Astrocyte of the spinal cord (primary cell): ENCODE results near the gene HHATL.

ENCODE experiments used
- DNase-seq: peaks from one replicate; pipeline ENCODE4 v3.0.0; 2011; ENCODE audit warnings: low read depth, low spot score
- H3K4me3 ChIP-seq: 2 replicates; pipeline ENCODE4 v1.5.1; 2011; ENCODE audit warnings: low read depth, mild to moderate bottlenecking, low read length, moderate library complexity
- CTCF ChIP-seq: IDR thresholded peaks from 2 replicates; pipeline ENCODE4 v1.5.1; 2012; ENCODE audit warnings: low read depth, mild to moderate bottlenecking, low read length, inconsistent platforms
- in situ Hi-C: cut with HindIII; loops from 2 replicates; pipeline ENCODE4 v1.10.0; 2017; ENCODE audit warnings: low sequenced_read_pairs

HHATL gene

GRCh38 chr3:42668793-42669217 is 33.8 kb downstream of the HHATL start:
- in situ Hi-C loops = no loop called here
- TF ChIP-seq CTCF = no peak
- no peak for DNase-seq
- no peak overlapping the region for H3K4me3 ChIP-seq

- TF ChIP-seq CTCF = no peak
- H3K4me3 ChIP-seq = no peak overlapping the region
Observed at GRCh38 chr3:42668413-42668760, 34.2 kb downstream of the HHATL start.

GRCh38 chr3:42667523-42668412 is 34.8 kb downstream of the HHATL start:
- DNase-seq = no peak
- H3K4me3 ChIP-seq = no peak overlapping the region
- in situ Hi-C loops = no loop called here
- no peak for TF ChIP-seq CTCF

More at GRCh38 chr3:42668413-42668760, 34.2 kb downstream of the HHATL start:
- in situ Hi-C loops = no loop called here
- DNase-seq = no peak

- in situ Hi-C loops = no loop called here
- no peak for TF ChIP-seq CTCF
- no peak for DNase-seq
- no peak overlapping the region for H3K4me3 ChIP-seq
Observed at GRCh38 chr3:42667096-42667522, 35.5 kb downstream of the HHATL start.

- DNase-seq = no peak
- TF ChIP-seq CTCF = no peak
- H3K4me3 ChIP-seq = no peak overlapping the region
- in situ Hi-C loops = no loop called here
Observed at GRCh38 chr3:42666577-42666998, 36.0 kb downstream of the HHATL start.

GRCh38 chr3:42666022-42666421 is 36.6 kb downstream of the HHATL start:
- no peak for DNase-seq
- no peak for TF ChIP-seq CTCF
- no peak overlapping the region for H3K4me3 ChIP-seq
- in situ Hi-C loops = no loop called here
